Measurements from ENCODE around the gene SORCS2. TPM values are rescaled to one million over a fixed set of nuclear protein-coding genes. Genes with fewer than 3 reads are reported as not detected.
A peak's percentile ranks its signal among the peaks of the same experiment; 100 is the strongest.

SORCS2 gene
- total RNA-seq, 1 donor from 2014 or later, result 7.2 TPM

GRCh38 chr4:7458066-7458425, 265.7 kb downstream of the SORCS2 start:
- H3K36me3 ChIP-seq, result no peaks in the 10 kb centered on the region
- H3K4me3 ChIP-seq, result no peak overlapping the region
- no peaks in the 10 kb centered on the region for H3K9me3 ChIP-seq
- DNase-seq, result no peak
- intact Hi-C loops (cut with DNase I), result no loop called here
- no peak for TF ChIP-seq CTCF (IDR thresholded peaks at IDR 0.05)
- H3K27me3 ChIP-seq, result no peaks in the 10 kb centered on the region
- no peak for ATAC-seq
- no peak overlapping the region for H3K27ac ChIP-seq
- no peaks in the 10 kb centered on the region for H3K4me1 ChIP-seq

GRCh38 chr4:7458477-7458876, 266.1 kb downstream of the SORCS2 start:
- DNase-seq (no peak), ATAC-seq (no peak)
- H3K4me3 ChIP-seq, result no peak overlapping the region
- H3K27me3 ChIP-seq, result no peaks in the 10 kb centered on the region
- no peak for TF ChIP-seq CTCF (IDR thresholded peaks at IDR 0.05)
- H3K36me3 ChIP-seq, result no peaks in the 10 kb centered on the region
- no peak overlapping the region for H3K27ac ChIP-seq
- H3K9me3 ChIP-seq, result no peaks in the 10 kb centered on the region
- intact Hi-C loops (cut with DNase I), result no loop called here
- H3K4me1 ChIP-seq, result no peaks in the 10 kb centered on the region

GRCh38 chr4:7459471-7459870, 267.1 kb downstream of the SORCS2 start:
- no peaks in the 10 kb centered on the region for H3K27me3 ChIP-seq
- intact Hi-C loops (cut with DNase I), result no loop called here
- H3K36me3 ChIP-seq, result no peaks in the 10 kb centered on the region
- no peaks in the 10 kb centered on the region for H3K9me3 ChIP-seq
- H3K27ac ChIP-seq, result no peak overlapping the region
- TF ChIP-seq CTCF (IDR thresholded peaks at IDR 0.05), result no peak
- H3K4me1 ChIP-seq, result no peaks in the 10 kb centered on the region
- DNase-seq, result no peak
- H3K4me3 ChIP-seq, result no peak overlapping the region
- ATAC-seq, result no peak

- Histone ChIP-seq H3K27me3 (no peaks in the 10 kb centered on the region), H3K27ac (no peak overlapping the region), H3K9me3 (no peaks in the 10 kb centered on the region), H3K4me1 (no peaks in the 10 kb centered on the region), H3K36me3 (no peaks in the 10 kb centered on the region), H3K4me3 (no peak overlapping the region)
- no peak for ATAC-seq
- no peak for DNase-seq
- TF ChIP-seq CTCF (IDR thresholded peaks at IDR 0.05), result no peak
- intact Hi-C loops (cut with DNase I), result no loop called here
Measured at GRCh38 chr4:7460566-7460965, 268.2 kb downstream of the SORCS2 start.

- no peak for ATAC-seq
- H3K36me3 ChIP-seq, result no peaks in the 10 kb centered on the region
- H3K9me3 ChIP-seq, result no peaks in the 10 kb centered on the region
- no peaks in the 10 kb centered on the region for H3K4me1 ChIP-seq
- TF ChIP-seq CTCF (IDR thresholded peaks at IDR 0.05), result no peak
- DNase-seq, result no peak
- intact Hi-C loops (cut with DNase I), result no loop called here
- no peak overlapping the region for H3K4me3 ChIP-seq
- no peaks in the 10 kb centered on the region for H3K27me3 ChIP-seq
- no peak overlapping the region for H3K27ac ChIP-seq
Measured at GRCh38 chr4:7461230-7461629, 268.9 kb downstream of the SORCS2 start.

- no peak for TF ChIP-seq CTCF (IDR thresholded peaks at IDR 0.05)
- H3K9me3 ChIP-seq, result no peaks in the 10 kb centered on the region
- H3K27me3 ChIP-seq, result no peaks in the 10 kb centered on the region
- no peak overlapping the region for H3K4me3 ChIP-seq
- peak; percentile 75 for ATAC-seq
- intact Hi-C loops (cut with DNase I), result no loop called here
- H3K36me3 ChIP-seq, result no peaks in the 10 kb centered on the region
- no peak overlapping the region for H3K27ac ChIP-seq
- no peak for DNase-seq
- H3K4me1 ChIP-seq, result no peaks in the 10 kb centered on the region
Measured at GRCh38 chr4:7462509-7462971, 270.2 kb downstream of the SORCS2 start.
